NCI-H1417 treated with DMSO at 0.1 percent for 48 hours (cell line): ENCODE measurements around the gene IFITM2.
"Not testable (repeated sequence)": the region's sequence is repeated elsewhere in the genome, so short reads cannot be mapped to it uniquely, and the experiment has no call there.

Experiments
- DNase-seq: peaks from one replicate; lab custom pipeline; 2025; lab: John Stamatoyannopoulos, UW

The IFITM2 gene

DNA sequence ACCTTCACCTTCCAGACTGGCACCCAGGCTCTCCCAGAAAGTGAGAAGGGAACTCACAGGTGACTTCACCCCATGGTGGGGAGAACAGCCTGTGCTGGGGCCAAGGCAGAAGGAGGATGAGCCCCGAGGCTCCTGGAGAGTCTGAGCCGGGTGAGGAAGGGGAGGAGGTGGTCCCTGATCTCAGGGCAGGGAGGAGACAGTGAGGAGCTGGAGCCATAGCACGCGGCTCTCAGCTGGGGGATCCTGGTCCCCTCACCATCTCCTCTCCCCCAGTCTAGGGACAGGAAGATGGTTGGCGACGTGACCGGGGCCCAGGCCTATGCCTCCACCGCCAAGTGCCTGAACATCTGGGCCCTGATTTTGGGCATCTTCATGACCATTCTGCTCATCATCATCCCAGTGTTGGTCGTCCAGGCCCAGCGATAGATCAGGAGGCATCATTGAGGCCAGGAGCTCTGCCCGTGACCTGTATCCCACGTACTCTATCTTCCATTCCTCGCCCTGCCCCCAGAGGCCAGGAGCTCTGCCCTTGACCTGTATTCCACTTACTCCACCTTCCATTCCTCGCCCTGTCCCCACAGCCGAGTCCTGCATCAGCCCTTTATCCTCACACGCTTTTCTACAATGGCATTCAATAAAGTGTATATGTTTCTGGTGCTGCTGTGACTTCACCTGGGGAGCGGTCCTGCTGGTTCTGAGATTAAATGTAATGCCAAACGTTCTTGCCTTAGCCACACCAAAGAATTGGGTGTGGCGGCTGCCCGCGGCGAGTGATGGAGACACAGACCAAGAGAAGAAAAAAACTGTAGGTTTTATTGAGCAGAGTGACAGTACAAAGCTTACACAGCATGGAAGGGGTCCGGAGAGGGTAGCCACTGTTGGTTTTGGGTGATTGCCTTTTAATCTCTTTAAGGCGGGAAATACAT, 1.4 kb downstream of the IFITM2 start:
- DNase-seq, result not testable (repeated sequence)

DNA sequence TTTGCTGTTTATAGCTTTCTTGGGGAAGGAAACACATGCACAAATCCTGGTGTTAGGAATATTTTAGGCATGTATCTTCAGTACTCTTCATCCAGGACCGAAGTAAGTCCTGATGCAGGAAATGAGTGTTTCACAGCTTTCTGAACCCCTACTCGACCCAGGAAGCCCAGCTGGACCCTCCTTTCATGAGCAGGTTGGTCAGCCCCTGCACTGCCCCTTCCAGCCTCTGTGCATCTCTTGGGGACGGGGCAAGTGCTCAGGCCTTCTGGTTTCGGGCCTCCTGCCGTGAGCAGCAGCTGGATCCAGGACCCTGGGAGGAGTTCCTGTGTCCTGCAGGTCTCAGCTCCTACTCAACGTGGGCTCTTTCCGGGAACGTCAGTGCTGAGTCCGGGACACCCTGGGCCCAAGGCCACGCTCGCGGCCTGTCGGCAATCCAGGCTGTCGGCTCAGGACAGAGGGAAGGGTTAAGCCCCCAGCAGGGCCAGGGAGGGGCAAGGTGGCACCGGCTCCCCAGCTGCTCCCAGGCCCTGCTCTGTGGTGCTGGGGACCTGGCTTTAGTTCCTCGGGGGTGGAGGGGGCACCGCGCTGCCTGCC, 2.5 kb downstream of the IFITM2 start:
- DNase-seq, result not testable (repeated sequence)

DNA sequence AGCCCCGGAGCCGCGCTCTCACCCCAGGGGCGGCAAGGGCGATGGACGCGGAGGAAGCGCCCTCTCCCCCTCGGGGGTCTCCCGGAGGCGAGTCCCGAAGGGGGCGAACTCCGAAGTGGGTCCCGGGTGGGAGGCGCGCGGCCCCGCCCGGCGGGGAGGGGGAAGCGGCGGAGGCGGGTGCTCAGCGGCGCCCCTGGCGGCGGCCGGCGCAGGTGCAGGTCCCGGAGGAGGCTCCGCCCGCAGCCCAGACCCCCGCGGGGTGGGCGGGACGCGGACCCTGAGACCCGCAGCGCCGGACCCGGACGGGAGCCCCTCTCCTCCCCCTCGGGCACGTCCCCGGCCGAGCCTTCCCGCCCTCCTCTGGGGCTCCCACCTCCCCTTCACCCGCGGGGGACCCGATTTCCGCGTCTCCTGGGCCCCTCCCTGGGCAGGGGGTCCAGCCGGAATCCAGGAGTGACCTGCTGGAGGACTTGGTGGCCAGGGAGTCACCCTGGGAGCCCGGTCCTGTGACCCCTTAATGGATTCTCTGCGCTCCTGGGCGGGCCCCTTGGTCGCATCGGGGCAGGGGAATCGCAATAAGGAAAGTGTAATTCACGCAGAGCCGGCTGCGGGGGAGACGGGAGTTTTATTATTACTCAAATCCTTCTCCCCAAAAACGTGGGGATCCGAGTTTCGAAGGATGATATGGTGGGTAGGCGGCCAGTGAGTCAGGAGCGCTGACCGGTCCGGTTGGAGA, 3.6 kb downstream of the IFITM2 start:
- DNase-seq, result not testable (repeated sequence)

DNA sequence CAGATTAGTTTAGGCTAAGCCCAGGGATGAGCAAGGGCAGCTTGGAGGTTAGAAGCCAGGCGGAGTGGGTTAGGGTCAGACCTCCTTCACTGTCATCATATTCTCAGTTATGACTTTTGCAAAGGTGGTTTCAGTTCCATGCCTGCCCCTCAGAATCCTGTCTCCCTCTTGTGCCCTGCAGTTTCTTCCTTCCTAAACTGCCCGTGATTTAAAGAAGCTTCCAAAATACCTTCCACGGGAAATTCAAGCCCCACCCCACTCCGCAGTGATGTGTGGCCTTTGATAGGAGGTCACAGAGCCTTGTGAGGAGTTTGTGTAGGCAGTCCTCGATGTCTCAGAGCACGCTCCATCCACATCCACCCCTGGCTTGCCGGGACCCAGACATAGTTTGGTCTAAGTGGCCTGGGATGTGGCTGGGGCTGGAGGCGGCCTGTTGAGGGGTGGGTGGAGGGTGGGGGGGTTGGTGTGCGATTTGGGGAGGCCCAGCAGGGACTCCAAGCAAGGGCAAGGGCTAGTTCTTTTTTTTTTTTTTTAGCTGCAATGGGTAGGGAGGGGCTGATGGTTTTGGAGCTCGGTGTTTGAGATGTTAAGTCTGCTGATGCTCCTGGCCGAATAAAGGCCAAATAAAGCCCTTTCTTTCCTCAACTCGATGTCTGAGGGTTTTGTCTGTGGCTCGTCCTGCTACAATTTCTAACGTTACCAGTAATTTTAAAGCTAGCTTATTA, 4.6 kb downstream of the IFITM2 start:
- no peak for DNase-seq

DNA sequence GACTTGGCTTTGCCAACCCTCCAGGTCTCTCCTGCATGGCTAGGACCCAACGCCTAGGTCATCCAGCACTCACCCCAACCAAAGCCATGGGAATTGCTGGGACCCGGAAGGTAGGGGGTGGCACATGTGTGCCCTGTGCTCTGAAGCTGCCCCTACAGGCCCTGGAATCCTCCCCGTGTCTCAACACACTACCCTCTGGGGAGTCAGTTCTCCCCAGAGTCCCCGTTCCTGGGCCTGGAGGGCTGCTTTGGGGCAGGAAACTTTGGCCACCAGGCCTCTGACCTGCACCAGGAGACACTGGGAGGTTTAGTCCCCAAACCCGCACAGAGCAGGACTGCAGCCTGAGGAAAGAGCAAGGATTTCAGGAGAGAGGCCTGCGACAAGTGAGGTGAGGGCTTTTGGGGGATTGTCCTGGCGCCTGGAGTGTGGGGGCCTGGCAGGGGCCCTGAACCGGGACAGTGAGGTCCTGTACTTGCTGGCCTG, 5.7 kb downstream of the IFITM2 start:
- DNase-seq, result no peak

DNA sequence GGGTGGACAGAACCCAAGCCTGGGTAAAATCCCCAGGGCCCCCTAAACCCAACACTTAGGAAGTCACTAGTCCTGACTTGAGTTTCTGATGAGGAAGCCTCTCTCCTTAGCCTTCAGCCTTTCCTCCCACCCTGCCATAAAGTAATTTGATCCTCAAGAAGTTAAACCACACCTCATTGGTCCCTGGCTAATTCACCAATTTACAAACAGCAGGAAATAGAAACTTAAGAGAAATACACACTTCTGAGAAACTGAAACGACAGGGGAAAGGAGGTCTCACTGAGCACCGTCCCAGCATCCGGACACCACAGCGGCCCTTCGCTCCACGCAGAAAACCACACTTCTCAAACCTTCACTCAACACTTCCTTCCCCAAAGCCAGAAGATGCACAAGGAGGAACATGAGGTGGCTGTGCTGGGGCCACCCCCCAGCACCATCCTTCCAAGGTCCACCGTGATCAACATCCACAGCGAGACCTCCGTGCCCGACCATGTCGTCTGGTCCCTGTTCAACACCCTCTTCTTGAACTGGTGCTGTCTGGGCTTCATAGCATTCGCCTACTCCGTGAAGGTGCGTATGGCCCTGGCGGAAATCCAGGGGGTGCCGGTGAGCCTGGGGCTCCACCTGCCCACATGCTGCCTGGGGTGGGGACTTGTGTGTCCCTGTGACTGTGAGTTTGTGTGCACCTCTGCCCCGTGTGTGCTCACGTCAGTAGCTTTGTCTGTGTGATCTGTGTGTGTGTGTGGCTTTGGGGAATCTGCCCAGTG, 6.4 kb downstream of the IFITM2 start, which contains the start of gene IFITM1:
IFITM1 (plus strand) TSS at position 254 of the 767 bp plus-strand sequence; CDS start at position 385, 131 bp downstream.
- no peak for DNase-seq

DNA sequence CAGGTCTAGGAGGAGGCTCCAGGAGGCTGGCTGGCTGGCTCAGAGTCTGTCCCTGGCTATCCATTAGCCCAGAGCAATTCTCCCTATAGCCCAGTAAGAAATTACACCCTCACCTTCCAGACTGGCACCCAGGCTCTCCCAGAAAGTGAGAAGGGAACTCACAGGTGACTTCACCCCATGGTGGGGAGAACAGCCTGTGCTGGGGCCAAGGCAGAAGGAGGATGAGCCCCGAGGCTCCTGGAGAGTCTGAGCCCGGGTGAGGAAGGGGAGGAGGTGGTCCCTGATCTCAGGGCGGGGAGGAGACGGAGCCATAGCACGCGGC, 6.9 kb downstream of the IFITM2 start:
- not testable (repeated sequence) for DNase-seq

DNA sequence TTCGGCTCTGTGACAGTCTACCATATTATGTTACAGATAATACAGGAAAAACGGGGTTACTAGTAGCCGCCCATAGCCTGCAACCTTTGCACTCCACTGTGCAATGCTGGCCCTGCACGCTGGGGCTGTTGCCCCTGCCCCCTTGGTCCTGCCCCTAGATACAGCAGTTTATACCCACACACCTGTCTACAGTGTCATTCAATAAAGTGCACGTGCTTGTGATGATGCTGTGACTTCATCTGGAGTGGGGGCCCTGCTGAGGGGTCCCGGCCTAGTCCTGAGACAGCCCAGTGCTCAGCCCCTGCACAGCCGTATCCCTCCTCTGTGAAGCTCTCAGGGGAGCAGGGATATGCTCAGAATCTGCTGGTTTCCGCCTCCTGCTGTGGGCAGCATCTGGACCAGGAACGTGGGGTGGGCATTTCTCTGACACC, 7.5 kb downstream of the IFITM2 start:
- no peak for DNase-seq

DNA sequence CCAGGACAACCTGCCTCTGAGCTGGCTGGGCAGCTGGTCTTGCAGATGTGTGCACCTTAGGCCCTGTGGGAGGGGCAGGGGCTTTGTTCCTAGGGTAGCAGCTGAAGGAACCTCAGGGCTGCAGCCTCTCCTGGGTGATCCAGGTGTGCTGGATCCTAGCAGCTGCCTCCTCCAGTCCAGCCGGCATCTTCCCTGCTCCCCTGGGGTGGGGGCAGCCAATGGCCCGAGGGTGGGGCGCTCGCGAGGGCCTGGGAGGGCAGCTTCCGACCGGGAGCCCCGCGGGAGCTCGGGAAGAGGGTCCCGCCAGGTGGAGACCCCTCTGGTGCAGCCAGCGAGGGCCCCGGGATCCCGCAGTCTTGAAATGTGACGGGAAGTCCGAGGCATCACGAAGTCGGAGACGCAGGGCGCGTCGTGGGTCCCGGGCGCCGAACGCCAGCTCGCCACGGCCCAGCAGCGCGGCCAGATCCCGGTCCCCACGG, 7.9 kb downstream of the IFITM2 start:
- DNase-seq, result no peak

DNA sequence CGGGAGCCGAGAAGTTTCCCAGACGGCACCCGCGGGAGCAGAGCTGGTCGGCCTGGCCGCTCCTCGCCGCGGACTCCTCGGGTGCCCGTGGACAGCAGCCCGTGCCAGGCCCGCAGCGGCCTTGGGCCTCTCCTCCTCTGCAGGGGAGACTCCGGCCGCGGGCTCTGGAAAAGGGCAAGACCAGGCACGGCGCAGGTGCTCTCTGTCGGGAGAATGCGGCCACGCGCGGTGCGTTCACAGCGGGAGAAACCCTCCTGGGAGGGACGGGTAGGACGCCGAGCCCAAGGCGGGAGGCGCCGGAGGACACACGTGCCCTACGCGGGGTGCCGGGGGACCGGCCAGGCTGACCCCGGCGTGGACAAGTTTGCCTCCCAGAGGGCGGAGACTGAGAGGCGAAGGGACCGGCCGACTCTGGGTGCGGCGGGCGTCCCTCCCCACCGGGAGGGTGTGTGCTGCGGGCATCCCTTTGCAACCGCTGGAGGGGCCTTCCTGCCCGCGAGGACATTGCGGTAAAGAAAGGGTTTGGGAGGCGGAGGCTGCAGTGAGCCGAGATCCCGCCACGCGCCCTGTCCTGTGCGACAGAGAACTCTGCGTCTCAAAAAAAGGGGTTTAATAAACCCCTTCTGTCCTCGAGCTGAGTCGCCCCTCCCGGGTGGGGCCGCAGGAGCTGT, 8.6 kb downstream of the IFITM2 start:
- no peak for DNase-seq

DNA sequence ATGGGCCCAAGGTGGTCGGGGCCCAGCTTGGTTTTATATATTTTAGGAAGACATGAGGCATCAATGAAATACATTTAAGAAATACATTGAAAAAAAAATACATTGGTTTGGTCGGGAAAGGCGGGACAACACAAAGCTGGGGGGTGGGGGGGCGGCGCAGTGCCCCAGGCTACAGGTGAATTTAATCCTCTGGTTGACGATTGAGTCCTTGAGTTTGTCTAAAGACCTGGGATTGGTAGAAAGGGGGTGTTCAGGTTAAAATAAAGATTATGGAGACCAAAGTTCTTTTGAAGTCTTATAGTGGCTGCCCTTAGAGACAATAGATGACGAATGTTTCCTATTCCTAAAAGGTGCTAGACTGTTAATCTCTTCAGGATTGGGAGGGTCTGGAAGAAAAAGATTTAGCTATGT, 9.3 kb downstream of the IFITM2 start:
- no peak for DNase-seq

DNA sequence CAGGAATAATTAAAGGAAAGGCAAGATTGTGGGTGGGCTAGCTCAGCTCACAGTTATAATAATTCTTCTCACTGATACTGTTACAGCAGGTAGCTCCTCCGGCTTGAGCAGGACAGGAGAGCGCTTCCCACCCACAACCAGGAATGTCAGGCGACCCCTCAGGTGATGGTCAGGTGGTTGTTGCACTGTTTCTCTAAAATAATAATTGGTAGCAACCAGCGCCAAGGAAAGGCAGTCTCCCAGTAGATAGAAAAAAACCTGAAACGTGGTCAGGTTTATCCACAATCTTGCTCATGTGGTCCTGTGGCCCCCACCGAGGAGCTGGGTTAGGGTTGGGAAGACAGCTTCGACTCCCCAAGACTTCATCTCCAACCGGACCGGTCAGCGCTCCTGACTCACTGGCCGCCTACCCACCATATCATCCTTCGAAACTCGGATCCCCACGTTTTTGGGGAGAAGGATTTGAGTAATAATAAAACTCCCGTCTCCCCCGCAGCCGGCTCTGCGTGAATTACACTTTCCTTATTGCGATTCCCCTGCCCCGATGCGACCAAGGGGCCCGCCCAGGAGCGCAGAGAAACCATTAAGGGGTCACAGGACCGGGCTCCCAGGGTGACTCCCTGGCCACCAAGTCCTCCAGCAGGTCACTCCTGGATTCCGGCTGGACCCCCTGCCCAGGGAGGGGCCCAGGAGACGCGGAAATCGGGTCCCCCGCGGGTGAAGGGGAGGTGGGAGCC, 10.2 kb downstream of the IFITM2 start:
- not testable (repeated sequence) for DNase-seq

DNA sequence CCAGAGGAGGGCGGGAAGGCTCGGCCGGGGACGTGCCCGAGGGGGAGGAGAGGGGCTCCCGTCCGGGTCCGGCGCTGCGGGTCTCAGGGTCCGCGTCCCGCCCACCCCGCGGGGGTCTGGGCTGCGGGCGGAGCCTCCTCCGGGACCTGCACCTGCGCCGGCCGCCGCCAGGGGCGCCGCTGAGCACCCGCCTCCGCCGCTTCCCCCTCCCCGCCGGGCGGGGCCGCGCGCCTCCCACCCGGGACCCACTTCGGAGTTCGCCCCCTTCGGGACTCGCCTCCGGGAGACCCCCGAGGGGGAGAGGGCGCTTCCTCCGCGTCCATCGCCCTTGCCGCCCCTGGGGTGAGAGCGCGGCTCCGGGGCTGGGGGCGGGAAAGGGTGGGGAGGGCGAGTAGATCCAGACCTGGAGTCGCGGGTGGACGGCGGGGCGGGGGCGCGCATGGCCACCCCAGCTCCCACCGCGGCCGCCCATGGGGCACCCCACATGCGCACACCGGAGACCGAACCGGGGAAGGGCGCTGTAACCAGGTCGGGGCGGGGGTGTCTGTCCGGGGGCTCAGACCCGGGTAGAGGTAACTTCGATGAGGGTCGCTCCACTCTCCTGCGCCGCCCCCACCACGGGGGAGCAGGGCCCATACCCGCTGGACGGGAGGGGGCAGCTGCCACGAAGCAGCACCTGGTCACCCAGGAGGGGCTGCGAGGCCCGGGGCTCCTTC, 10.9 kb downstream of the IFITM2 start:
- DNase-seq, result not testable (repeated sequence)

DNA sequence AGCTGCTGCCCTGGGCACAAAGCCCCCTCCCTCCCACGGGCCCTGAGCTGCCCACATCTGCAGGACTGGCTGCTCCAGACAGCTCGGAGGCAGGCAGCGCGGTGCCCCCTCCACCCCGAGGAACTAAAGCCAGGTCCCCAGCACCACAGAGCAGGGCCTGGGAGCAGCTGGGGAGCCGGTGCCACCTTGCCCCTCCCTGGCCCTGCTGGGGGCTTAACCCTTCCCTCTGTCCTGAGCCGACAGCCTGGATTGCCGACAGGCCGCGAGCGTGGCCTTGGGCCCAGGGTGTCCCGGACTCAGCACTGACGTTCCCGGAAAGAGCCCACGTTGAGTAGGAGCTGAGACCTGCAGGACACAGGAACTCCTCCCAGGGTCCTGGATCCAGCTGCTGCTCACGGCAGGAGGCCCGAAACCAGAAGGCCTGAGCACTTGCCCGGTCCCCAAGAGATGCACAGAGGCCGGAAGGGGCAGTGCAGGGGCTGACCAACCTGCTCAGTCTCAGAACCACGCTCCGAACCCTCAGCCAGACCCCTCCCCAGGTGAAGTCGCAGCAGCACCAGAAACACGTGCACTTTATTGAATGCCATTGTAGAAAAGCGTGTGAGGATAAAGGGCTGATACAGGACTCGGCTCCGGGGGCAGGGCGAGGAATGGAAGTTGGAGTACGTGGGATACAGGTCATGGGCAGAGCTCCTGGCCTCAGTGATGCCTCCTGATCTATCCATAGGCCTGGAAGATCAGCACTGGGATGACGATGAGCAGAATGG, 11.7 kb downstream of the IFITM2 start:
- not testable (repeated sequence) for DNase-seq

DNA sequence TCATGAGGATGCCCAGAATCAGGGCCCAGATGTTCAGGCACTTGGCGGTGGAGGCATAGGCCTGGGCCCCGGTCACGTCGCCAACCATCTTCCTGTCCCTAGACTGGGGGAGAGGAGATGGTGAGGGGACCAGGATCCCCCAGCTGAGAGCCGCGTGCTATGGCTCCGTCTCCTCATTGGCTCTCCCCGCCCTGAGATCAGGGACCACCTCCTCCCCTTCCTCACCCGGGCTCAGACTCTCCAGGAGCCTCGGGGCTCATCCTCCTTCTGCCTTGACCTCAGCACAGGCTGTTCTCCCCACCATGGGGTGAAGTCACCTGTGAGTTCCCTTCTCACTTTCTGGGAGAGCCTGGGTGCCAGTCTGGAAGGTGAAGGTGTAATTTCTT, 12.3 kb downstream of the IFITM2 start:
- DNase-seq, result not testable (repeated sequence)

DNA sequence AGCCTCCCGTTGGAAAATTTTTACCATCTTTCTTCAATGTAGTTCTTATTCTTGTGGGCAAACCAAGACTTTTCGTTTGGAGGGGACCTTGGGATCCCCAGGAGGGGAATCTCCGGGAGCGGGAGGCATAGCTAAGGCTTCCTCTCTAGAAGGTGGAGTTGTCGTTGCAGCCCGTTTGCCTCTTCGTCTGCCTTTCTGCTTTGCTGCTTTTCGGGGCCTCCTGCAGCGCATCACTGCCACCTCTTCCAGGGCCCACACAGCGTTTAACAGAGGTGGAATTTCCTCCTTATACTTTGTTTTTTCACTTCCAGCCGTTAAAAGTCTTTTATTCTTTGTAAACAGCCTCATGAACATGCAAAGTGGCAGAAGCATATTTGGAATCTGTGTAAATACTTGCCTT, 16.5 kb downstream of the IFITM2 start:
- DNase-seq, result no peak

DNA sequence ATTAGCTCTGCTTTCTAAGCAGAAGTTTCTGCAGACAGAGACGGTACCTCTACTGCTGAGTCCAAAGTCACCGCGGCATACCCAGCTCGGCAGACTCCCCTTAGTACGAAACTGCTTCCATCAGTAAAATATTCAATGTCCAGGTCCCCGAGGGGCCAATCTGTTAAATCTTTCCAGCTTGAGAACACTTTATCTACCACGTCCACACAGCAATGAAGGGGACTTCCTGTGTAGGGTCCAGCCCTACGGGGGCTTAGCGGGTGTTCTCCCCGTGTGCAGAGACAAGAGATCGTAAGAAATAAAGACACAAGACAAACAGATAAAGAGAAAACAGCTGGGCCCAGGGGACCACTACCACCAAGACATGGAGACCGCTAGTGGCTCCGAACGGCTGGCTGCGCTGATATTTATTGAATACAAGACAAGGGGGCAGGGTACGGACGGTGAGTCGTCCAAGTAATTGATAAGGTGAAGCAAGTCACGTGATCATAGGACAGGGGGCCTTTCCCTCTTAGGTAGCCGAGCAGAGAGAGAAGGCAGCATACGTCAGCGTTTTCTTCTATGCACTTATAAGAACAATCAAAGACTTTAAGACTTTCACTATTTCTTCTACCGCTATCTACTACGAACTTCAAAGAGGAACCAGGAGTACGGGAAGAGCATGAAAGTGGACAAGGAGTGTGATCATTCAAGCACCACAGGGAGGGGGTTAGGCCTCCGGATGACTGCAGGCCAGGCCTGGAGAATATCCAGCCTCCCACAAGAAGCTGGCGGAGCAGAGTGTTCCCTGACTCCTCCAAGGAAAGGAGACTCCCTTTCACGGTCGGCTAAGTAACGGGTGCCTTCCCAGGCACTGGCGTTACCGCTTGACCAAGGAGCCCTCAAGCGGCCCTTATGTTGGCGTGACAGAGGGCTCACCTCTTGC, 17.2 kb downstream of the IFITM2 start:
- DNase-seq, result not testable (repeated sequence)
